CD4-positive, alpha-beta T cell (primary cell): ENCODE measurements around the gene LPCAT3. TPM values are rescaled to one million over a fixed set of nuclear protein-coding genes. Genes with fewer than 3 reads are reported as not detected.

Source experiments
- ATAC-seq: fragments of 200-7000 bp; cut with Tn5 transposase; one replicate; pipeline ENCODE4 v1.10.0; 2022; ENCODE audit warnings: mild to moderate bottlenecking; ENCODE audit not compliant: poor library complexity
- CTCF ChIA-PET: fragments of 350-600 bp; sonication (Branson Sonifier 250); formaldehyde crosslinking; loops from one replicate; lab custom pipeline; 2021; ENCODE audit warnings: antibody characterized with exemption, inconsistent platforms; lab: Charles Lee
- POLR2A ChIA-PET: fragments of 350-600 bp; sonication (Branson Sonifier 250); formaldehyde crosslinking; loops from one replicate; lab custom pipeline; 2021; ENCODE audit warnings: antibody characterized with exemption, inconsistent platforms; lab: Charles Lee
- DNase-seq, 14 experiments: peaks; one replicate each; pipeline ENCODE4 v3.0.0-alpha.2; 2013 to 2020; ENCODE audit warnings: mixed read lengths in 2 of 14
- H3K27ac ChIP-seq, 2 donors: one replicate each; pipeline versions ENCODE4 v1.5.1 to v1.7.0; 2013; ENCODE audit warnings: low read length in 2 of 2, low read depth in 1 of 2, mild to moderate bottlenecking in 1 of 2
- H3K27me3 ChIP-seq, 2 experiments: 1 replicate in 1 of 2; 2 replicates in 1 of 2; pipeline versions ENCODE4 v1.6.1 to v1.7.0; 2013; ENCODE audit warnings: low read length in 2 of 2, control low read depth in 1 of 2, mild to moderate bottlenecking in 1 of 2, moderate library complexity in 1 of 2; ENCODE audit not compliant: insufficient read depth in 2 of 2, control insufficient read depth in 1 of 2
- H3K36me3 ChIP-seq: one replicate; pipeline ENCODE4 v1.6.1; 2013; ENCODE audit warnings: low read length, control low read depth; ENCODE audit not compliant: insufficient read depth
- H3K4me1 ChIP-seq: one replicate; pipeline ENCODE4 v1.6.1; 2013; ENCODE audit warnings: low read length, control low read depth; ENCODE audit not compliant: insufficient read depth
- H3K4me3 ChIP-seq: one replicate; pipeline ENCODE4 v1.5.1; 2013; ENCODE audit warnings: mild to moderate bottlenecking, low read length, moderate library complexity
- H3K9me3 ChIP-seq, 2 experiments: 1 replicate in 1 of 2; 2 replicates in 1 of 2; pipeline versions ENCODE4 v1.6.1 to v1.7.0; 2013; ENCODE audit warnings: low read length in 2 of 2, mild to moderate bottlenecking in 2 of 2, control low read depth in 1 of 2, moderate library complexity in 1 of 2; ENCODE audit not compliant: control insufficient read depth in 1 of 2, insufficient read depth in 1 of 2
- H3K27ac Mint-ChIP-seq: one replicate; pipeline ENCODE4 v1.8.0; 2020; ENCODE audit warnings: mixed read lengths
- H3K27me3 Mint-ChIP-seq: one replicate; pipeline ENCODE4 v1.8.0; 2021; ENCODE audit warnings: mixed read lengths
- H3K36me3 Mint-ChIP-seq: one replicate; pipeline ENCODE4 v1.8.0; 2021; ENCODE audit warnings: low read depth, mixed read lengths
- H3K4me1 Mint-ChIP-seq: one replicate; pipeline ENCODE4 v1.8.0; 2021; ENCODE audit warnings: low read depth, mixed read lengths
- H3K4me3 Mint-ChIP-seq: one replicate; pipeline ENCODE4 v1.8.0; 2020; ENCODE audit warnings: mild to moderate bottlenecking, mixed read lengths
- H3K9me3 Mint-ChIP-seq: one replicate; pipeline ENCODE4 v1.8.0; 2020; ENCODE audit warnings: mixed read lengths
- CTCF ChIP-seq: fragments of 200-600 bp; IDR thresholded peaks from one replicate; pipeline ENCODE4 v1.8.0; 2022; ENCODE audit warnings: antibody characterized with exemption, mild to moderate bottlenecking
- intact Hi-C, 2 experiments: fragments of 100-400 bp; cut with DNase I in 1 of 2; cut with micrococcal nuclease in 1 of 2; formaldehyde crosslinking; loops; one replicate each; pipeline versions ENCODE4 v1.15.1 to v1.9.0; 2023 to 2025; cut with DNase I, micrococcal nuclease
- total RNA-seq, 174 experiments: library from RNA in 2 of 174; stranded (reverse) in 2 of 174; gene quantifications; one replicate each; pipeline ENCODE4 v1.2.3 and lab custom pipeline; 2021 to 2026

The LPCAT3 gene
- total RNA-seq, 2 experiments from 2014 or later, result 11.8 to 14.8 TPM

GRCh38 chr12:6998715-6999451 is 19.4 kb downstream of the LPCAT3 start:
- Histone ChIP-seq H3K27ac (no peak overlapping the region), H3K4me3 (no peak overlapping the region), H3K9me3 (no peaks in the 10 kb centered on the region), H3K36me3 (peaks cover 24% of the 10 kb centered on the region), H3K27me3 (no peaks in the 10 kb centered on the region), H3K4me1 (no peaks in the 10 kb centered on the region)
- Mint-ChIP-seq H3K4me1 (peaks cover 16% of the 10 kb centered on the region), H3K36me3 (peaks cover 55% of the 10 kb centered on the region), H3K27me3 (no peaks in the 10 kb centered on the region), H3K4me3 (no peak overlapping the region), H3K27ac (no peak overlapping the region), H3K9me3 (no peaks in the 10 kb centered on the region)
- intact Hi-C loops, result loop anchor here in 1 of 2 experiments (5.0 kb wide), 1 partner anchor 33 kb away; no protein-coding TSS in a partner anchor
- POLR2A ChIA-PET, result interaction anchor here (2.2 kb wide), 1 partner anchor 19 kb away, joined by 7 read pairs; the partner anchor contains the start of gene LPCAT3
- CTCF ChIA-PET, result interaction anchor here (0.6 to 1.1 kb wide), 4 partner anchors 8 to 107 kb away, joined by 3 to 5 read pairs (median 4); partner anchors contain the start of gene LPCAT3
- TF ChIP-seq CTCF, result no peak
- no peak for DNase-seq
- no peak for ATAC-seq

- Histone ChIP-seq H3K4me3 (no peak overlapping the region), H3K4me1 (no peaks in the 10 kb centered on the region), H3K27me3 (no peaks in the 10 kb centered on the region), H3K9me3 (no peaks in the 10 kb centered on the region), H3K27ac (no peak overlapping the region), H3K36me3 (peaks cover 24% of the 10 kb centered on the region)
- Mint-ChIP-seq H3K4me3 (no peak overlapping the region), H3K9me3 (no peaks in the 10 kb centered on the region), H3K36me3 (peaks cover 53% of the 10 kb centered on the region), H3K27ac (no peak overlapping the region), H3K27me3 (no peaks in the 10 kb centered on the region), H3K4me1 (peaks cover 16% of the 10 kb centered on the region)
- intact Hi-C loops, result loop anchor here in 1 of 2 experiments (5.0 kb wide), 1 partner anchor 36 kb away; no protein-coding TSS in a partner anchor
- TF ChIP-seq CTCF, result no peak
- DNase-seq, result no peak
- POLR2A ChIA-PET, result no interaction called here
- CTCF ChIA-PET, result no interaction called here
- no peak for ATAC-seq
These were observed 22.2 kb downstream of the LPCAT3 start for GRCh38 chr12:6996040-6996441.

GRCh38 chr12:6987956-6988553 is 30.2 kb downstream of the LPCAT3 start:
- H3K27me3 Mint-ChIP-seq, result no peaks in the 10 kb centered on the region
- ChIA-PET POLR2A (no interaction called here), CTCF (no interaction called here)
- ATAC-seq (no peak), DNase-seq (no peak)
- H3K4me1 Mint-ChIP-seq, result no peaks in the 10 kb centered on the region
- TF ChIP-seq CTCF, result no peak
- H3K4me3 ChIP-seq, result no peak overlapping the region
- no peaks in the 10 kb centered on the region for H3K27me3 ChIP-seq
- H3K27ac ChIP-seq, result no peak overlapping the region
- no peak overlapping the region for H3K4me3 Mint-ChIP-seq
- intact Hi-C loops, result no loop called here
- no peaks in the 10 kb centered on the region for H3K9me3 Mint-ChIP-seq
- peaks cover 37% of the 10 kb centered on the region for H3K36me3 Mint-ChIP-seq
- H3K9me3 ChIP-seq, result no peaks in the 10 kb centered on the region
- no peaks in the 10 kb centered on the region for H3K4me1 ChIP-seq
- H3K27ac Mint-ChIP-seq, result no peak overlapping the region
- peaks cover 23% of the 10 kb centered on the region for H3K36me3 ChIP-seq
